Measurements from ENCODE around the gene LAMC2.

Gene LAMC2

GRCh38 chr1:183289051-183289496, 103.0 kb downstream of the LAMC2 start:
- no peak for DNase-seq

- no peak for DNase-seq
Observed at GRCh38 chr1:183290628-183291027, 104.6 kb downstream of the LAMC2 start.

GRCh38 chr1:183291216-183291762, 105.2 kb downstream of the LAMC2 start:
- no peak for DNase-seq

- DNase-seq, result no peak
Observed at GRCh38 chr1:183291802-183292514, 105.9 kb downstream of the LAMC2 start.

- no peak for DNase-seq
Observed at GRCh38 chr1:183293241-183293640, 107.2 kb downstream of the LAMC2 start.

- DNase-seq, result no peak
Observed at GRCh38 chr1:183293876-183294275, 107.8 kb downstream of the LAMC2 start.
